Body of pancreas (tissue), 4 donors: Measurements from ENCODE around the gene AFG3L2.

Experiments
- POLR2A ChIP-seq, 3 donors: fragments of 450-650 bp; IDR thresholded peaks; one replicate each; pipeline ENCODE4 v1.6.1; 2016; ENCODE audit warnings: antibody characterized with exemption in 3 of 3, mild to moderate bottlenecking in 2 of 3
- TF ChIP-seq, protein P1 (sequence below), 7 experiments: fragments of 450-650 bp in 4 of 7; fragments of 200-600 bp in 3 of 7; sonication (generic) in 3 of 7; IDR thresholded peaks; one replicate each; pipeline ENCODE4 v1.5.1; 2016 to 2019; ENCODE audit warnings: antibody characterized with exemption in 7 of 7

DNA sequence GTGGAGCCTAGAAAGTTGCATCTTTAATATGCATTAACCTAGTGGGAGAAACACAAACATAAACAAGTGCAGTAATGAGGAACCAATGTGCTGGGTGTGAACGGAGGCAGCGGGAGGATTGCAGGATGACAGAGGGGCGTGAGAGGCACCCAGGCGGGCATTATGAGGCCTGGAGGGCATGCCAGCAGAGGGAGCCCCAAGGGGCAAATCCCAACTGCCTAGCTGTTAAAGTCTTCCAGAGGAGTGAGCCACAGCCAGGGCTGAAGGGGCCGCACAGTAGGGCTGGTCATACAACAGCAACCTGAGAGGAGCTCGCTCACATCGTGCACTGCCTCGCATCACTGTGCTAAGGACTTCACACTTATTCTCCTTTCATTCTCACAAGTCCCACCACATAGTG is 17.4 kb upstream of the AFG3L2 start:
- no peak for TF ChIP-seq POLR2A (IDR thresholded peaks at IDR 0.05)
- TF ChIP-seq, protein P1, sequence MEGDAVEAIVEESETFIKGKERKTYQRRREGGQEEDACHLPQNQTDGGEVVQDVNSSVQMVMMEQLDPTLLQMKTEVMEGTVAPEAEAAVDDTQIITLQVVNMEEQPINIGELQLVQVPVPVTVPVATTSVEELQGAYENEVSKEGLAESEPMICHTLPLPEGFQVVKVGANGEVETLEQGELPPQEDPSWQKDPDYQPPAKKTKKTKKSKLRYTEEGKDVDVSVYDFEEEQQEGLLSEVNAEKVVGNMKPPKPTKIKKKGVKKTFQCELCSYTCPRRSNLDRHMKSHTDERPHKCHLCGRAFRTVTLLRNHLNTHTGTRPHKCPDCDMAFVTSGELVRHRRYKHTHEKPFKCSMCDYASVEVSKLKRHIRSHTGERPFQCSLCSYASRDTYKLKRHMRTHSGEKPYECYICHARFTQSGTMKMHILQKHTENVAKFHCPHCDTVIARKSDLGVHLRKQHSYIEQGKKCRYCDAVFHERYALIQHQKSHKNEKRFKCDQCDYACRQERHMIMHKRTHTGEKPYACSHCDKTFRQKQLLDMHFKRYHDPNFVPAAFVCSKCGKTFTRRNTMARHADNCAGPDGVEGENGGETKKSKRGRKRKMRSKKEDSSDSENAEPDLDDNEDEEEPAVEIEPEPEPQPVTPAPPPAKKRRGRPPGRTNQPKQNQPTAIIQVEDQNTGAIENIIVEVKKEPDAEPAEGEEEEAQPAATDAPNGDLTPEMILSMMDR (IDR thresholded peaks at IDR 0.05) = peak in 4 of 7 experiments; percentile 10 to 17 (median 16)
